PC-3 (cell line): Measurements from ENCODE around the gene SAMD5. TPM values are rescaled to one million over a fixed set of nuclear protein-coding genes. Genes with fewer than 3 reads are reported as not detected.
"Not testable (repeated sequence)": the region's sequence is repeated elsewhere in the genome, so short reads cannot be mapped to it uniquely, and the experiment has no call there.

ENCODE experiments used
- ATAC-seq: fragments of 200-7000 bp; cut with Tn5 transposase; 2 replicates; pipeline ENCODE4 v1.9.1; 2020; ENCODE audit warnings: mild to moderate bottlenecking, moderate library complexity
- BruUV-seq: library from RNA; stranded (reverse); fragments of 400-500 nt; replicated peaks from 2 replicates; lab custom pipeline; 2021; lab: Mats Ljungman, UMichigan
- CTCF ChIA-PET: fragments of 300-600 bp; sonication (Branson Sonifier 250); formaldehyde crosslinking; loops from one replicate; lab custom pipeline; 2022; ENCODE audit warnings: antibody characterized with exemption; lab: Charles Lee
- POLR2A ChIA-PET: fragments of 300-600 bp; sonication (Branson Sonifier 250); formaldehyde crosslinking; loops from one replicate; lab custom pipeline; 2022; ENCODE audit warnings: antibody characterized with exemption; ENCODE audit not compliant: unreplicated experiment; lab: Charles Lee
- DNase-seq: peaks from one replicate; pipeline ENCODE4 v3.0.0-alpha.2; 2015
- H2AFZ ChIP-seq: fragments of 300-600 bp; sonication (generic); 2 replicates; pipeline ENCODE4 v1.6.0; 2016; ENCODE audit warnings: antibody characterized with exemption, low read length
- H3F3A ChIP-seq: fragments of 300-600 bp; sonication (generic); one replicate; pipeline ENCODE4 v1.6.0; 2017; ENCODE audit warnings: antibody characterized with exemption, low read length, control low read depth, mild to moderate bottlenecking; ENCODE audit not compliant: unreplicated experiment
- H3K27ac ChIP-seq: fragments of 300-600 bp; sonication (generic); 2 replicates; pipeline ENCODE4 v1.5.1; 2016; ENCODE audit warnings: mild to moderate bottlenecking, low read length
- H3K27me3 ChIP-seq: fragments of 300-600 bp; sonication (generic); 2 replicates; pipeline ENCODE4 v1.6.1; 2016; ENCODE audit warnings: low read length, mixed read lengths
- H3K36me3 ChIP-seq: fragments of 300-600 bp; sonication (generic); 2 replicates; pipeline ENCODE4 v1.6.1; 2016; ENCODE audit warnings: low read depth, mixed run types, low read length, mixed read lengths
- H3K4me1 ChIP-seq: fragments of 300-600 bp; sonication (generic); 2 replicates; pipeline ENCODE4 v1.5.1; 2016; ENCODE audit warnings: low read length; ENCODE audit not compliant: insufficient read depth
- H3K4me2 ChIP-seq: fragments of 300-600 bp; sonication (generic); 2 replicates; pipeline ENCODE4 v1.6.0; 2016; ENCODE audit warnings: low read length
- H3K4me3 ChIP-seq: fragments of 300-600 bp; sonication (generic); 2 replicates; pipeline ENCODE4 v1.5.1; 2016; ENCODE audit warnings: mild to moderate bottlenecking, low read length, mixed read lengths
- H3K79me2 ChIP-seq: fragments of 300-600 bp; sonication (generic); 2 replicates; pipeline ENCODE4 v1.6.1; 2017; ENCODE audit warnings: low read length, mixed read lengths
- H3K9ac ChIP-seq: fragments of 300-600 bp; sonication (generic); 2 replicates; pipeline ENCODE4 v1.6.0; 2016; ENCODE audit warnings: mild to moderate bottlenecking, low read length
- H3K9me2 ChIP-seq: fragments of 300-600 bp; sonication (generic); replicated peaks from 2 replicates; pipeline ENCODE4 v1.6.1; 2016; ENCODE audit warnings: mixed run types, low read length, mixed read lengths
- H3K9me3 ChIP-seq: fragments of 300-600 bp; sonication (generic); 2 replicates; pipeline ENCODE4 v1.6.1; 2016; ENCODE audit warnings: low read length, mixed read lengths
- H4K20me1 ChIP-seq: fragments of 300-600 bp; sonication (generic); 2 replicates; pipeline ENCODE4 v1.6.1; 2016; ENCODE audit warnings: low read length, mixed read lengths
- CTCF ChIP-seq: fragments of 300-600 bp; sonication (generic); conservative IDR thresholded peaks from 2 replicates; pipeline ENCODE4 v1.5.1; 2017; ENCODE audit warnings: antibody characterized with exemption, low read depth, mild to moderate bottlenecking, low read length
- EZH2 ChIP-seq: fragments of 300-600 bp; sonication (generic); IDR thresholded peaks from one replicate; pipeline ENCODE4 v1.6.1; 2017; ENCODE audit warnings: antibody characterized with exemption, mild to moderate bottlenecking, low read length; ENCODE audit not compliant: unreplicated experiment
- EZH2phosphoT487 ChIP-seq: fragments of 300-600 bp; sonication (generic); IDR thresholded peaks from 2 replicates; pipeline ENCODE4 v1.6.1; 2018; ENCODE audit warnings: mild to moderate bottlenecking, antibody characterized with exemption, low read length, borderline replicate concordance
- intact Hi-C: fragments of 100-400 bp; cut with micrococcal nuclease; formaldehyde crosslinking; loops from 2 replicates; pipeline ENCODE4 v1.9.0; 2023
- total RNA-seq: library from RNA; depleted of rRNA; stranded (reverse); fragments of >200 nt; gene quantifications from 2 replicates; pipeline ENCODE4 v1.2.3, GENCODE V29; 2014

SAMD5 gene
- total RNA-seq, 1 experiment from 2014 or later, result 1.8 TPM

- Histone ChIP-seq H3K27me3 (no peaks in the 10 kb centered on the region), H2AFZ (no peak overlapping the region), H3K4me3 (no peak overlapping the region), H4K20me1 (no peaks in the 10 kb centered on the region), H3K9me3 (no peaks in the 10 kb centered on the region), H3K36me3 (no peaks in the 10 kb centered on the region), H3K4me1 (no peaks in the 10 kb centered on the region), H3K9me2 (no peaks in the 10 kb centered on the region), H3K9ac (no peak overlapping the region), H3F3A (no peaks in the 10 kb centered on the region), H3K27ac (no peak overlapping the region), H3K4me2 (no peak overlapping the region), H3K79me2 (no peaks in the 10 kb centered on the region)
- ChIA-PET POLR2A (no interaction called here), CTCF (no interaction called here)
- TF ChIP-seq CTCF (no peak), EZH2 (no peak), EZH2phosphoT487 (no peak)
- ATAC-seq (no peak), DNase-seq (no peak)
- intact Hi-C loops, result no loop called here
- no TSS peak for BruUV-seq
Observed at GRCh38 chr6:147534116-147534860, 25.8 kb downstream of the SAMD5 start.

- Histone ChIP-seq H3K9me2 (no peaks in the 10 kb centered on the region), H3K79me2 (no peaks in the 10 kb centered on the region), H3K36me3 (no peaks in the 10 kb centered on the region), H3K4me3 (no peak overlapping the region), H3K9ac (no peak overlapping the region), H3K27ac (no peak overlapping the region), H3K4me2 (no peak overlapping the region), H3F3A (no peaks in the 10 kb centered on the region), H4K20me1 (no peaks in the 10 kb centered on the region), H3K9me3 (no peaks in the 10 kb centered on the region), H3K4me1 (peaks cover 3% of the 10 kb centered on the region; the same call in 1 of the 2 replicates), H2AFZ (no peak overlapping the region), H3K27me3 (no peaks in the 10 kb centered on the region)
- TF ChIP-seq EZH2 (no peak), EZH2phosphoT487 (no peak), CTCF (no peak)
- no peak for ATAC-seq
- BruUV-seq, result no TSS peak
- DNase-seq, result no peak
- ChIA-PET CTCF (no interaction called here), POLR2A (no interaction called here)
- intact Hi-C loops, result no loop called here
Observed at GRCh38 chr6:147538821-147539220, 30.3 kb downstream of the SAMD5 start.

GRCh38 chr6:147540075-147540474 is 31.6 kb downstream of the SAMD5 start:
- H3K9ac ChIP-seq, result no peak overlapping the region
- POLR2A ChIA-PET, result no interaction called here
- H3K4me2 ChIP-seq, result no peak overlapping the region
- no peak for ATAC-seq
- H3K4me3 ChIP-seq, result no peak overlapping the region
- no peak overlapping the region for H2AFZ ChIP-seq
- intact Hi-C loops, result no loop called here
- H3K4me1 ChIP-seq, result peaks cover 3% of the 10 kb centered on the region; the same call in 1 of the 2 replicates
- H3K9me3 ChIP-seq, result no peaks in the 10 kb centered on the region
- no peaks in the 10 kb centered on the region for H3K36me3 ChIP-seq
- no TSS peak for BruUV-seq
- no peak for DNase-seq
- H3K27me3 ChIP-seq, result no peaks in the 10 kb centered on the region
- H4K20me1 ChIP-seq, result no peaks in the 10 kb centered on the region
- H3K27ac ChIP-seq, result no peak overlapping the region
- no peaks in the 10 kb centered on the region for H3F3A ChIP-seq
- H3K9me2 ChIP-seq, result no peaks in the 10 kb centered on the region
- no peak for TF ChIP-seq CTCF
- TF ChIP-seq EZH2, result no peak
- no peak for TF ChIP-seq EZH2phosphoT487
- no peaks in the 10 kb centered on the region for H3K79me2 ChIP-seq
- CTCF ChIA-PET, result no interaction called here

GRCh38 chr6:147542436-147542835 is 33.9 kb downstream of the SAMD5 start:
- H3K27me3 ChIP-seq, DNase-seq, H3K27ac ChIP-seq, H3K9me3 ChIP-seq, H2AFZ ChIP-seq, POLR2A ChIA-PET, H3K9me2 ChIP-seq, H3K4me2 ChIP-seq, H3K4me1 ChIP-seq, BruUV-seq, H3K36me3 ChIP-seq, ATAC-seq, CTCF ChIA-PET, H3K4me3 ChIP-seq, H3K9ac ChIP-seq, H3F3A ChIP-seq, intact Hi-C loops, H4K20me1 ChIP-seq, H3K79me2 ChIP-seq: not testable (repeated sequence)
